ENCODE data around the gene RNF25. TPM values are rescaled to one million over a fixed set of nuclear protein-coding genes. Genes with fewer than 3 reads are reported as not detected.

The RNF25 gene
- total RNA-seq, 1 experiment from 2014 or later, result 32.1 TPM

GRCh38 chr2:218719457-218719856, 47.7 kb upstream of the RNF25 start:
- CTCF ChIA-PET, result no interaction called here
- Mint-ChIP-seq H3K9me3 (ENCODE audit: low read depth, unreplicated experiment) (no peaks in the 10 kb centered on the region), H3K27ac (ENCODE audit: unreplicated experiment) (no peak overlapping the region), H3K36me3 (ENCODE audit: insufficient read depth, unreplicated experiment) (peaks cover 25% of the 10 kb centered on the region), H3K27me3 (ENCODE audit: unreplicated experiment) (no peaks in the 10 kb centered on the region), H3K4me1 (ENCODE audit: low read depth, unreplicated experiment) (peaks cover 44% of the 10 kb centered on the region), H3K4me3 (ENCODE audit: low read depth, unreplicated experiment) (no peak overlapping the region)
- intact Hi-C loops (cut with micrococcal nuclease; ENCODE audit: unreplicated experiment), result no loop called here
- no peak for DNase-seq
- TF ChIP-seq, protein P1, sequence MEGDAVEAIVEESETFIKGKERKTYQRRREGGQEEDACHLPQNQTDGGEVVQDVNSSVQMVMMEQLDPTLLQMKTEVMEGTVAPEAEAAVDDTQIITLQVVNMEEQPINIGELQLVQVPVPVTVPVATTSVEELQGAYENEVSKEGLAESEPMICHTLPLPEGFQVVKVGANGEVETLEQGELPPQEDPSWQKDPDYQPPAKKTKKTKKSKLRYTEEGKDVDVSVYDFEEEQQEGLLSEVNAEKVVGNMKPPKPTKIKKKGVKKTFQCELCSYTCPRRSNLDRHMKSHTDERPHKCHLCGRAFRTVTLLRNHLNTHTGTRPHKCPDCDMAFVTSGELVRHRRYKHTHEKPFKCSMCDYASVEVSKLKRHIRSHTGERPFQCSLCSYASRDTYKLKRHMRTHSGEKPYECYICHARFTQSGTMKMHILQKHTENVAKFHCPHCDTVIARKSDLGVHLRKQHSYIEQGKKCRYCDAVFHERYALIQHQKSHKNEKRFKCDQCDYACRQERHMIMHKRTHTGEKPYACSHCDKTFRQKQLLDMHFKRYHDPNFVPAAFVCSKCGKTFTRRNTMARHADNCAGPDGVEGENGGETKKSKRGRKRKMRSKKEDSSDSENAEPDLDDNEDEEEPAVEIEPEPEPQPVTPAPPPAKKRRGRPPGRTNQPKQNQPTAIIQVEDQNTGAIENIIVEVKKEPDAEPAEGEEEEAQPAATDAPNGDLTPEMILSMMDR (IDR thresholded peaks at IDR 0.05; ENCODE audit: unreplicated experiment), result no peak
- BruUV-seq (replicated peaks), result no TSS peak

DNA sequence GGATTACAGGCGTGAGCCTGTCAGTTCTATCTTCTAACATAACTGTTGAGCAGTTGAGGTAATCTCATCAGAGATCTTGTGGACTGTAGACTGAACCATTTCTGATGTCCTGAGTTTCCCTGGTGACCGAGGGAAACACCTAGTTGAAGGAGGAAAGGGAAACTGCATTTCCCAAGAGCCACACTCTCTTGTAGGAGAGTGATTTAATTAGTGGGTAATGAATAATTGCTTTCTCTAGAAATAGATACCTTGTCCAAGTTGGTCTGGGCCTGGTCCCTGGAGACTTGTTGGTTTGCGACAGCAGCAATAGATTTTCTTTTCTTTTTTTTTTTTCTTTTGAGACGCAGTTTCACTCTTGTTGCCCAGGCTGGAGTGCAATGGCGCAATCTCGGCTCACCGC, 46.3 kb upstream of the RNF25 start:
- BruUV-seq (replicated peaks), result no TSS peak
- Mint-ChIP-seq H3K36me3 (ENCODE audit: insufficient read depth, unreplicated experiment) (peaks cover 25% of the 10 kb centered on the region), H3K27ac (ENCODE audit: unreplicated experiment) (no peak overlapping the region), H3K4me3 (ENCODE audit: low read depth, unreplicated experiment) (no peak overlapping the region), H3K4me1 (ENCODE audit: low read depth, unreplicated experiment) (peaks cover 53% of the 10 kb centered on the region), H3K9me3 (ENCODE audit: low read depth, unreplicated experiment) (no peaks in the 10 kb centered on the region), H3K27me3 (ENCODE audit: unreplicated experiment) (no peaks in the 10 kb centered on the region)
- intact Hi-C loops (cut with micrococcal nuclease; ENCODE audit: unreplicated experiment), result no loop called here
- no peak for DNase-seq
- CTCF ChIA-PET, result interaction anchor here (0.7 to 1.2 kb wide), 2 partner anchors 99 to 129 kb away, joined by 3 to 5 read pairs; no protein-coding TSS in a partner anchor
- TF ChIP-seq, protein P1 (IDR thresholded peaks at IDR 0.05; ENCODE audit: unreplicated experiment), result no peak

- Mint-ChIP-seq H3K27ac (ENCODE audit: unreplicated experiment) (peak overlapping the region; percentile 50), H3K36me3 (ENCODE audit: insufficient read depth, unreplicated experiment) (peaks cover 25% of the 10 kb centered on the region), H3K4me3 (ENCODE audit: low read depth, unreplicated experiment) (peak overlapping the region; percentile 14), H3K9me3 (ENCODE audit: low read depth, unreplicated experiment) (no peaks in the 10 kb centered on the region), H3K27me3 (ENCODE audit: unreplicated experiment) (no peaks in the 10 kb centered on the region), H3K4me1 (ENCODE audit: low read depth, unreplicated experiment) (peaks cover 46% of the 10 kb centered on the region)
- TF ChIP-seq, protein P1 (IDR thresholded peaks at IDR 0.05; ENCODE audit: unreplicated experiment), result no peak
- DNase-seq, result peak; percentile 23
- no TSS peak for BruUV-seq (replicated peaks)
- CTCF ChIA-PET, result interaction anchor here (0.7 to 1.2 kb wide), 3 partner anchors 11 to 410 kb away, joined by 3 to 5 read pairs (median 3); no protein-coding TSS in a partner anchor
- intact Hi-C loops (cut with micrococcal nuclease; ENCODE audit: unreplicated experiment), result loop anchor here (2.0 kb wide), 1 partner anchor 28 kb away; no protein-coding TSS in a partner anchor
These were observed 45.5 kb upstream of the RNF25 start for GRCh38 chr2:218717262-218717661.

DNA sequence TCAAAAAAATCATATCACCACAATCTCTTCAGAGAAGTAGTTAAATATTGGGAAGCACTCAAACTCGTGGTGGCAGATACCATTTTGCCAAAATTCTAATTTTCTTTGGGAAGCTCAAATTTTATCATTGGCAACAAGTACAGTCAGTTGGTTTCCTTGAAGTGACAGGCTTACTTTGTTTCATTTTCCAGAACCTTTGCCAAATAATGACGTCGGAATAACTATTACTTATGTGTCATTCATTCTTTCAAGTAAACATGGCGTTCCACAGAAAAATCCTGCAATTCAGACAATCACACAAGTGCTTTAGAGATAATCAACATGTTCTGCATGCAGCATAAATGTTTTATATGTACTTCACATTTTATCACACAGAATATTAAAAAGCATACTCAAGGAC, 44.3 kb upstream of the RNF25 start:
- Mint-ChIP-seq H3K36me3 (ENCODE audit: insufficient read depth, unreplicated experiment) (peaks cover 36% of the 10 kb centered on the region), H3K27me3 (ENCODE audit: unreplicated experiment) (no peaks in the 10 kb centered on the region), H3K4me1 (ENCODE audit: low read depth, unreplicated experiment) (peaks cover 46% of the 10 kb centered on the region), H3K27ac (ENCODE audit: unreplicated experiment) (no peak overlapping the region), H3K9me3 (ENCODE audit: low read depth, unreplicated experiment) (no peaks in the 10 kb centered on the region), H3K4me3 (ENCODE audit: low read depth, unreplicated experiment) (no peak overlapping the region)
- no TSS peak for BruUV-seq (replicated peaks)
- TF ChIP-seq, protein P1 (IDR thresholded peaks at IDR 0.05; ENCODE audit: unreplicated experiment), result no peak
- DNase-seq, result no peak
- CTCF ChIA-PET, result no interaction called here
- intact Hi-C loops (cut with micrococcal nuclease; ENCODE audit: unreplicated experiment), result loop anchor here (2.0 kb wide), 1 partner anchor 29 kb away; no protein-coding TSS in a partner anchor
